Measurements from ENCODE around the gene CALHM1.
A peak's percentile ranks its signal among the peaks of the same experiment; 100 is the strongest.

Gene CALHM1

DNA sequence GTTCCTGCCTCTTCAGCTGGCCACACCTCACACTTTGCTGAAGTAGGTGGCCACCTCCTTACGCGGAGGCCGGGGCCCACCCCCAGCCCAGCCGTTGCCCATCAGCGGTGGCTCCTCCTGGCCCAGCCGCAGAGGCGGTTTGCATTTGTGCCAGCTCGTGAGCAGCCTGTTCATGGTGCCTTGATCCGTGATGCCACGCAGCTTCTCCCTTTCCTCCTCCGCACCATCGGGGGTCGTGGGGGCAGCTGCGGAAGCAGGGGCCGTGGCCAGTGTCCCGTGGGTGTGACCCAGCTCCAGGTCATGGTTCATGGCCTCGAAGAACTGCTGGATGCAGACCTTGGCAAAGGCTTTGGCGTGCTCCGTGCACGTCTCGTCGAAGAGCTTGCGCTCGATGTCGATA lies 3.5 kb downstream of the CALHM1 start:
- DNase-seq (ENCODE audit: low read depth): no peak

DNA sequence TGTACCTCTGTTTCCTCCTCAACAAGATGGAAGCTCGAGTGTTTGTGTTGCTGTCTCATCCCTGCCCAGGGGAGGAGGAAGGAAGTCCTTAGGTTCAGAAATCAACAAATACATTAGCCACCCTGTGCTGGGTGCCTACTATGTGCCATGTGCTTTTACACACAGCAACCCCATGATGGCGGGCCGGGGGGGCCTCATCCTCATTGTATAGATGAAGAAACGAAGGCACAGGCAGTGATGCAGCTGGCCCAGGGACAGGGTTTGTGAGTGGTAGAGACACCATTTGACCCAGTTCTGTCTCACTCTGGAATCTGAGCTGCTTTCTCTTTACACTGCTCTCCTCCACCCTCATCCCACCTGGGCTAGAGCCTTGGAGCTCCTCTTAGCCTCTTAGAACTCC lies 4.7 kb downstream of the CALHM1 start:
- DNase-seq (ENCODE audit: low read depth): no peak

- DNase-seq (ENCODE audit: low read depth): no peak
Observed at GRCh38 chr10:103452506-103453230, 6.0 kb downstream of the CALHM1 start.

DNA sequence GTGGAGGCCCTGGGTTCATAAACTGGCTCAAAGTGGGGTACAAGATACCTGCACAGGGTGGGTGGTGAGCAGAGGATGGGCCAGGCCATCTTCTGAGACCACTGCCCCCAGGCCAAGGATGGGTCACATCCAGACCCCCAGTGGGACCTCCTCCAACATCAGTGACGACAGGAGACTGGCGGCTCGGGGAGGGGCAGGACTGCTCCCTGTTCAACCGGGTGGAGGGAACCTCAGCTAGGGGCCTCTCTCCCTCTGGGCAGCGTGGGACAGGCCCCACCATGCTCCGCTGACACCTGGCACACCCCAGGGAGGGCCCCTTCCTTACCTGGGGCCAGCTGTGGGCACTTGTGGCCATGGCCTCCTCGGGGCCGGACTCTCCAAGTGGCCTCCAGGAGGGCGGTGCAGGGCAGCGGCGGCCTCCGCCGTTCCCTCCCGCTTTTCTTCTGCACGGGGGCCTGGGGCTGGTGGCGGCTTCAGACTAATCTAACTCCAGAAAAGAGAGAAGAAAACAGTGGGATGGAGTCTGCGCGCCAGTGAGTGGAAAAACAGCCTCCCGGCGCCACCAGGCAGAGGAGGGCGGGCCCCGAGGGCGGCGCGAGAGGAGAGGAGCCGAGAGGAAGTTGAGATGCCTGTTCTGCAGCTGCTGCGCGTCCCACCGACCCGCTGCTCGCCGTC lies 6.7 kb downstream of the CALHM1 start, which contains the start of gene CALHM2:
Gene CALHM2 (minus strand): TSS at position 540 of the 675 bp plus-strand sequence. CDS start 2,429 bp downstream, outside the sequence.
- peak; percentile 31 for DNase-seq (ENCODE audit: low read depth)

GRCh38 chr10:103451091-103451813 lies 7.4 kb downstream of the CALHM1 start:
- DNase-seq (ENCODE audit: low read depth): no peak

DNA sequence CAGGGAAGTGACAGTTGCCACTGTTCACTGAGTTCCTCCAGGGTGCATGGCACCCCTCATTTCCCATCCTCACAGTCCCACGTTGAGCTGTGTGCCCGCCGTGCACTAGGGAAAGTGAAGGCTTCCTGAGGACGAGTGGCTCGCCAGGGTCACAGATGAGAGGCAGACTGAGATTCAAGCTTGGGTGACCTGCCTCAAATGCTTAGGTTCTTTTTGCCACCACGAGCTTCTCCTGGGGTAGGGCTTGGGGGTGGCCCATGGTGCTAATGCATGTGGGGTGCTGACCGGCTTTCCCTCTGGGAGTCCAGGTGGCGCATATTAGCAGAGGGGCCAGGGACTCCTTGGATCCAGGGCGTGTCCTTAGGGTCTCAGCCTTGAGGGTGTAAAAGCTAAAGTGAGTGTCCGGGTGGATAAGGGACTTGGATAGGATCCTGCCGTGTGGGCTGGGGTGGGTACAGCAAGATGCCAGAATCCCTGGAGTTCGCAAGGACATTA lies 8.5 kb downstream of the CALHM1 start:
- no peak for DNase-seq (ENCODE audit: low read depth)

- no peak for DNase-seq (ENCODE audit: low read depth)
Observed at GRCh38 chr10:103449208-103450144, 9.2 kb downstream of the CALHM1 start.

GRCh38 chr10:103448746-103449145 lies 10.0 kb downstream of the CALHM1 start:
- no peak for DNase-seq (ENCODE audit: low read depth)

DNA sequence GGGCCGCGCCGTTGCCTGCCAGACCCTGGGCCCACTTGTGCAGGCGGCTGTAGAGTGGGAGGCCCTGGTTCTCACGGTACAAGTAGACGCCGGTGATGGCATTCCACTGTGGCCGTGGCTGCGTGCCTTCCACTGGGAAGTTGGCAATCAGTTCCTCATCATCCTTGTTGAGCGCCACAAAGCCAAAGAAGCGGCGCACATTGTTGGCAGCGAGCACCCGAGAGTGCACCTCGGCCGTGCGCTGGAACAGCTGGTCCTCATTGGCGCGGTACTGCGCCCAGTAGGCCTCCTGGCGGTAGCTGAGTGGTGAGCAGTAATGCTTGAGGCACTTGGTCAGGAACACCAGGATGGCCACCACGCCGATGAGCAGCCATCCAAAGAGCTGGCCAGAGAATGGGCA lies 11.5 kb downstream of the CALHM1 start:
- no peak for DNase-seq (ENCODE audit: low read depth)

DNA sequence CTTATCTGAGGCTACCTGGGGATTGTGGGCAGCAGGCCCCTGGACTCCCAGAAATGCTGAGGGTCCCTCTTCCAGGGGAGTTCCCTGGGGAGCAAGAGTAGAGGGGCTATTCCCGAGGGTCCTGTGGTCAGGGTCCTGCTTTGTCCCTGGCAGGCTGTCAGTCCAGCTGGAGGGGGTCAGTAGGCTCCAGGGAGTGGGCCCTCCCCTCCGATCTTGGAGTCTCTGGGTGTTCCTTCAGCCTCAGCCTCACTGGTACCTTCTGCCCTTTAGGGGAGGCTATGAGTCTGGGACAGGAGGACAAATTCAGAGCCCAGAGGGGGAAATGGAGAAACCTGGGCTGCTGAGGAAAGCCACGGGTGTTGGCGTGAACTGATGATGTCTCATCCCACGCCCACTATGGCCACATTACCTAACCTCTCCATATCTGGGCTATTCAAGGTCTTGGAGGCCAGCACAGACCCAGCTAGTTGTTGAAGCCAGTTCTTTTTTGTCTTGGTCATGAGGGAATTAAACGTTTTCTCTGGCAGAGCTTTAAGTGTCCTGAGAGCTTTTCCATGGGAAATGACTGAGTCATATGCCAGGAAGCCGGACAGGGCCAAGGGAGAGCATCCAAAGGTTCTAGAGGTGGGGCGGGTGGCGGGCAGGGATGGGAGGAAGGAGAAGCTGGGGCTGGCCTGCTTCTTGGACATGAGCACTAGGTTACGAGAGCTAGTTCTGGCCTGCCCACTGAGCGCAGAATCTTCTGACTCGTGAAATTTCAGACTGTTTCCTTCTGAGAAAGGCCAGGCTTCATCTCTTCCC lies 12.7 kb downstream of the CALHM1 start:
- no peak for DNase-seq (ENCODE audit: low read depth)

- DNase-seq (ENCODE audit: low read depth): no peak
Observed at GRCh38 chr10:103445366-103445765, 13.3 kb downstream of the CALHM1 start.

DNA sequence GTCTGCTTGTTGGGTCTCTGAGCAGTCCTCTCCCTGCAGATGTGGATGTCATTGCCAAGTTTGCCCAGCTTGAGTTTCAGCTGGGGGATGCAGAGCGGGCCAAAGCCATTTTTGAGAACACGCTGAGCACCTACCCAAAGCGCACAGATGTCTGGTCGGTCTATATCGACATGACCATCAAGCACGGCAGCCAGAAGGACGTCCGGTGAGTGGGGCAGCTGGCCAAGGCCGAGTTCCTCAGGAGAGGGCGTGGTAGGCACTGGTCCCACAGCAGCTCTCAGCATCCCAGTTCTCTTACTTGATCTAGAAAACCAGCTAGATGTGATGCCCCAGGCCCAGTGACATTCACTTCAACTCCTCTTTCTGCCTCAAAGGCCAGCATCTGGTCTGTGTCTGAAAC lies 14.2 kb downstream of the CALHM1 start:
- no peak for DNase-seq (ENCODE audit: low read depth)

- no peak for DNase-seq (ENCODE audit: low read depth)
Observed at GRCh38 chr10:103443475-103444185, 15.1 kb downstream of the CALHM1 start.

GRCh38 chr10:103442031-103442461 lies 16.7 kb downstream of the CALHM1 start:
- no peak for DNase-seq (ENCODE audit: low read depth)

DNA sequence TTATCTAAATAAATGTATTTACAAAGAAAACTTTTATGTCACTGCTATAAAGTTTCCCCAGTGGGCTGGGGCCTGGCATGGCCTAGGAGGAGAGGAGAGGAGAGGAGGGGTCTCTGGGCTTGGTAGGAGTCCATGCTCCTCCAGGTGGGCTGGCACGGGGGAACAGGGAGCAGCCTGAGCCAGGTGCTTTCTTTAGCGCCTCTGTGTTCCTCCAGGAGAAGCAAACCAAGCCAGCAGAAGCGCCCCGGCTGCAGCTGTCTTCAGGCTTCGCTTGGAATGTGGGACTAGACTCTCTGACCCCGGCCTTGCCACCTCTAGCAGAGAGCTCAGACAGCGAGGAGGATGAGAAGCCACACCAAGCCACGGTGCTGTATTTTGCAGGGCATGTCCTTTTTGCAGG lies 17.1 kb downstream of the CALHM1 start:
- no peak for DNase-seq (ENCODE audit: low read depth)

GRCh38 chr10:103441206-103441605 lies 17.5 kb downstream of the CALHM1 start:
- no peak for DNase-seq (ENCODE audit: low read depth)

- DNase-seq (ENCODE audit: low read depth): no peak
Observed at GRCh38 chr10:103440416-103440815, 18.3 kb downstream of the CALHM1 start.

GRCh38 chr10:103439776-103440175 lies 18.9 kb downstream of the CALHM1 start:
- DNase-seq (ENCODE audit: low read depth): no peak

DNA sequence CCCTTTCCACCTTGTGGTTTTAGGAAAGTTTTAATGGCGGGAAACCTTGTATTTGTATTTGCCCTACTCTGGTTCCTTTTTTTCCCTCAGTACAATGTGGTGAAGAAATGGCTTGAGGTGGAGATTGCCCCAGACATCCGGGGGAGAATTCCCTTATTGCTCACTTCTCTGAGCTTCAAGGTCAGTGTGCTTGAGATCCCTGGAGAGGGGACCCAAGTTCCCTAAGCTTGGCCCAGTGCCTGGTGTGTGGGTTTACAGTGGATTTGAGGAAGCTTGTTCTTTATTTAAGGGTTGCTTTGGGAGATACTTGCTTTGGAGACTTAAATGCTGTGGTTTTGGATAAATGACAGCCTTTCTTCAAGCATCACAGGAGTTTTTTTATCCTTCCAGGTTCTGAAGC lies 24.8 kb downstream of the CALHM1 start:
- no peak for DNase-seq (ENCODE audit: low read depth)

GRCh38 chr10:103431902-103432301 lies 26.8 kb downstream of the CALHM1 start:
- DNase-seq (ENCODE audit: low read depth): no peak
